ENCODE data around the gene TEX22.

TEX22 gene

DNA sequence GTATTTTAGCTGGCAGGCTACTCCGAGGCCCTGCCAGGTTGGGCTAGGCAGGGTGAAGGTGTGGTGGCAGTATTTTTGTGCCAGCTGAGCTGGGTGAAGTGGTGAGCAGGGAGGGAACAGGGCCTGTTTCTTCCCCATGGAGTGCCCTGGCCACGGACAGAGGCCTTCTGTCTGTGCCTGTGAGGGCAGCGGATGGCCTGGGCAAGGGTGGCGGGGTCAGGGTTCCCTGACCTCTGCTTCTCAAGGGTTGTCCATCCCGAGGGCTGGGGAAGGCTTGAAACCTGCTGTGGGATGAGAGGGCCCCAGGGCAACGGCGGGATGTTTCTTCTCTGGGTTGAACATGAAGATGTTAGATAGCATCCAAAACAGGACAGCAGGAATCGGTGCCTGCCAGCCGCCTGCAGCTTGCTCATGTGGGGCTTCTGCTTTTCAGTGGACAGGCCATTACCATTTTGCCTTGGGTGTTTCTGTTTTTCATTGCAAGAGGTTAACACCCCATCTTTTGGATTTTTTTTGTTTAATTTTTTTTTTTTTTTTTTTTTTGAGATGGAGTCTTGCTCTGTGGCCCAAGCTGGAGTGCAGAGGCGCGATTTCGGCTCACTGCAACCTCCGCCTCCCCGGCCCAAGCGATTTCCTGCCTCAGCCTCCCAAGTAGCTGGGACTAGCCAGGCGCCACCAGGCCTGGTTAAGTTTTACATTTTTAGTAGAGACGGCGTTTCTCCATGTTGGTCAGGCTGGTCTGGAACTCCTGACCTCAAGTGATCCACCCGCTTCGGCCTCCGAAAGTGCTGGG lies 24.6 kb downstream of the TEX22 start:
- DNase-seq = no peak

DNA sequence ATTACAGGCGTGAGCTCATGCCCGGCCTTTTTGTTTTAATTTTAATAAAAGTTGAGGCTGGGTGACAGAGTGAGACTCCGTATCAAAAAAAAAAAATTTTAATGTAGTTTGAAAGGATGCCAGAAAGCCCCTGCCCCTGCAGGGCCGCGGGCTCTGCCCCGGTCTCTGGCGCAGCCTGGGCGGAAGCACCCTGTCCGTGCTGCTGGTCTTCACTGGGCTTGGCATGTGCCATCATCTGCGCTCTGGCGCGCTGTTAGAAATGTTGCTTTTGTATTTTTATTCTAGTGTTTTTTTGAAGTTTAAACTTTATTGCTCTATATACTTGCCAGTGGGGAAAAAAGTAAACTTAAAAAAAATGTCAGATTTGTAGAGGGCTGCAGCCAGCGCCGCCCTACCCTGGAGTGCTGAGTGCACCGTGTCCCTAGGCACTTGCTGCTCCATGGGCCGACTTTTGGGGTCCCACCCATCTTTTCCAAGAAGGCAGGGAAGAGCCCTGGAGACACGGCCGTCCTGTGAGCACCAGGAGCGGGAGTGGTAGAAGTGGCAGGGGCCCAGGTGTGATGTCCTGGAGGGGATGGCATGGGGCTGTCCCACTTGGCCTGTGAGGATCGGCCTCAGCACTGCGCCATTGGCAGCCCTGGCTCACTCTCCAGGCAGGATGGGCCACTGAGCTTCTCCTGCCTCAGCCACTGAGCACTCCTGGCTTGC lies 25.3 kb downstream of the TEX22 start:
- DNase-seq = no peak

DNA sequence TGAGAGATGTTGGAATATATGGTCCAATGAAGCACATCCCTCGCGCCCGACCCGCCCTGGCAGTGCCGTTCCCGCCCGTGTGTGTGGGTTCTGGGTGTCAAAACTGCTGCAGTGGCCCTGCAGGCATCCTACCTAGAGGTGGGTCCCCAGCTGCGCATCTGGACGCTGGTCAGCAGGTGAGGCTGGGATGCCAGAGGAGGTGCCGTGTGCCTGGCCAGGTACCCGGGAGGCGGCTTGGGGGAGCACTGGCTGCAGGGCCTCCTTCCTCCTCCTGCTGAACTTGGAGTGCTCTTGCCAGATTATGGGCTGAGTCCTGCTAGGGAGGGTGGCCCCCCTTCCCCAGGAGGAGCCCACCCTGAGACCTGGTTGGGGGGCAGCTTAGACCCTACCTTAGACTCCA lies 26.5 kb downstream of the TEX22 start:
- DNase-seq = no peak

- DNase-seq = no peak
These were observed 27.5 kb downstream of the TEX22 start for GRCh38 chr14:105425823-105426247.

DNA sequence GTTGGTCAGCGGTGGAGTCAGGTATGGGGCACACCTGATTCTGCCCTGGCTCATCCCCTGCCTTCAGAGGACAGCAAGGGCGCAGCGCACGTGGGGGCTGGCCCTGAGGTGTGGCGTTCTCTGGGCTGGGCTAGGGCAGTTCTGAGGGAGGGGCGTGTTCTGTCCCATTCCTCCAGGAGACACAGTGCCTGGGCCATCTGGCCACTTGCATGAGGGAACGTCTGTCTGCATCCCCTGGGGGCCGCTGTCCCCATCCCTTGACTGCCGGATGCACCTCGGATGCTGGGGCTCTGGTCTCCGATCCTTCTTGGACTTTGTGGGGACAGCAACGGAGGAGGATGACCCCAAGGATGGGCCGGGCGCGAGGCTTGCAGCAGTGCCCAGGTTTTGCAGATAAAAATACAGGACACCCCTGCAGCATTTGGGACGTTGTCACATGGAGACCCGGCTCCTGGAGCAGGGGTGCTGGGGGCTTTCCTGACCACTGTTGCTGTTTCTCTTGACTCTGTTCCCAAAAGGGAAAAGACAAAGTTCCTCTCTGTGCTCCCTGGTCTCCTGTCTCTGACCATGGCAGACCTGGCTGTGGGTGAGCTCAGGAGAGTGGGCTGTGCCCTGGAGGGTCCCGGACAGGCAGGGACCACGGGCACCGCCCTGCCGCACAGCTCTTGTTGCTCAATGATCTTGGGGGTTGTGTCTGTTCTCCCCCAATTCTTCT lies 28.2 kb downstream of the TEX22 start:
- no peak for DNase-seq

- DNase-seq = no peak
These were observed 29.1 kb downstream of the TEX22 start for GRCh38 chr14:105427412-105427811.

GRCh38 chr14:105427936-105428485 lies 29.7 kb downstream of the TEX22 start:
- no peak for DNase-seq

DNA sequence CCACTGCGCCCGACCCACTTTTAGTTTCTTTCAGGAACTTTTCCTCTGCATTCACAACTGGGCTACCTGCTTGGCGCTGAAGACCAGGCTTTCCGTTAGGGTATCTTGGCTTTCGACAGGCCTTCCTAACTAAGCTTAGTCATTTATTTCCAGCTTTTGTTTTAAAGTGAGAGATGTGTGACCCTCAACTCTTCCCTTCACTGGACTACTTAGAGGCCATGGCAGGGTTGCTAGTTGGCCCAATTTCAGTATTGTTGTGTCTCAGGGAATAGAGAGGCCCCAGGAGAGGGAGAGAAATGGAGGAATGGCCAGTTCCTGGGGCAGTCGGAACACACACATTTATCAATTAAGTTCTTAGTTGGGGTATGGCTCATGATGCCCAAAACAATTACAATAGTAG lies 31.7 kb downstream of the TEX22 start:
- DNase-seq = no peak

DNA sequence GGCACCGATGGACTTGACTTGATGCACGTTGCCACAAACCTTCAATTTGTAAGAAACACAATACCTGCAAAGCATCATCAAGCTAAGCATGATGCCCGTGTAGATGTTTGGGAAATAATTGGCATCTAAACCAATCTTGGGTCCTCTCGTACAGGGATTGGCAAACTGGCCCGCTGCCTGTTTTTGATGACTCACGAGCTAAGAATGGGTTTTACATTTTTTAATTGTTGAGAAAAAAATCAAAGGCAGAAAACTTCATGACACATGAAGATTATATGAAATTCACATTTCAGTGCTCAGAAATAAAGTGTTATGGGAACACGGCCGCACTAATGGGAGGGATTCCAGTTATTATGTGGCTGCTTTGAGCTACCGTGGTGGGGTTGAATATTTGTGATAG lies 32.2 kb downstream of the TEX22 start:
- DNase-seq = no peak

DNA sequence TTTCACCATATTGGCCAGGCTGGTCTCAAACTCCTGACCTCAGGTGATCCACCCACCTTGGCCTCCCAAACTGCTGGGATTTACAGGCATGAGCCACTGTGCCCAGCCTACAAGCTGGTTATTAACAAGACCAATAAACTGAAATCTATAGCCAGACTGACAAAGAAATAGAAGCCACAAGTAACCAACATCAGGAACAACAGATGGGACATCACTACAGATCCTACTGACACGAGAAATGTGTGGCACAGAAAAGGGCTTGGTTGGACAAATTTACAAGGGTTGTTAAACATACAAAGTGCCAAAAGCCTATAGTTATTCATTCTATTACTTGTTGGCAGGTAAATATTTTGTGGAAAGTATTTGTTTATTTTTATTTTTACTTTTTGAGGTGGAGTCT lies 32.9 kb downstream of the TEX22 start:
- no peak for DNase-seq

GRCh38 chr14:105432657-105433056 lies 34.3 kb downstream of the TEX22 start:
- DNase-seq = no peak

DNA sequence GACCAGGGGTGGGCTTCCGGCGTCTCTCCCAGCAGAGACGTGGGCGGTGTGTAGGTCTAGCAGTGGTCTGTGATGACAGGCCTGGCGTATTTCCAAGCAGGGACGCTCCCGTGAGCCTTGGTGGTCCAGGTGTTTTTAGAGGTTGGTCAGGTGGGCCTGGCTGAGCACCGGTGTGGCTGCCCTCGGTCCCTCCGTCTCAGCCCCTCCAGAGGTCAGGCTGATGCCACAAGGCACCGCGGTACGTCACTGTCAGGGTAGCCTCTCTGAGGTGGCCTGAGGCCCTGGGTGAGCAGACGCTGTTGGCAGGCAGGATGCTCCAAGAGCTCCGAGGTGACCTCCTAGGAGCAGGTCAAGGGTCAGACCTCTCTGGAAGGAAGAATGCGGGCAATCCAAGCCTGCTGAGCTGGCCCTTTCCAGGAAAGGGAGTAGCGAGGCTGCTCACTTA lies 34.8 kb downstream of the TEX22 start:
- DNase-seq = no peak

DNA sequence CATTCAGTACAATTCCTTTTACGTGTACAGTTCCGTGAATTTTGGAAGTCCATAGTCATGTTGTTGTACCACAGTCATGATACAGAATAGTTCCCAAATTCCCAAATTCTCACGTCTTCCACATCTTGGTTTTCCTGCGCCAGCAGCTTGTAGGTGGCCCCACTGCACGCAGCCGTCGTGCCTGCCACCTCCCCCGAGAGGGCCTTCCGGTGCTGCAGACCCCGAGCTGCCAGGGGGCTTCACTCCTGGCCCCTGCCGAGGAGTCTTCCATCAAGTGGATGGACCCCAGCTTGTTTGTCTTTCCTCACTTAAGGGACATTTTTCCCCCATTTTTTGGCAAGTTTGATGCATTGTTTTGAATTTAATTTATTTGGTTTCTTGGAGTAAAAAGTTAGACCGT lies 38.1 kb downstream of the TEX22 start:
- DNase-seq = no peak

DNA sequence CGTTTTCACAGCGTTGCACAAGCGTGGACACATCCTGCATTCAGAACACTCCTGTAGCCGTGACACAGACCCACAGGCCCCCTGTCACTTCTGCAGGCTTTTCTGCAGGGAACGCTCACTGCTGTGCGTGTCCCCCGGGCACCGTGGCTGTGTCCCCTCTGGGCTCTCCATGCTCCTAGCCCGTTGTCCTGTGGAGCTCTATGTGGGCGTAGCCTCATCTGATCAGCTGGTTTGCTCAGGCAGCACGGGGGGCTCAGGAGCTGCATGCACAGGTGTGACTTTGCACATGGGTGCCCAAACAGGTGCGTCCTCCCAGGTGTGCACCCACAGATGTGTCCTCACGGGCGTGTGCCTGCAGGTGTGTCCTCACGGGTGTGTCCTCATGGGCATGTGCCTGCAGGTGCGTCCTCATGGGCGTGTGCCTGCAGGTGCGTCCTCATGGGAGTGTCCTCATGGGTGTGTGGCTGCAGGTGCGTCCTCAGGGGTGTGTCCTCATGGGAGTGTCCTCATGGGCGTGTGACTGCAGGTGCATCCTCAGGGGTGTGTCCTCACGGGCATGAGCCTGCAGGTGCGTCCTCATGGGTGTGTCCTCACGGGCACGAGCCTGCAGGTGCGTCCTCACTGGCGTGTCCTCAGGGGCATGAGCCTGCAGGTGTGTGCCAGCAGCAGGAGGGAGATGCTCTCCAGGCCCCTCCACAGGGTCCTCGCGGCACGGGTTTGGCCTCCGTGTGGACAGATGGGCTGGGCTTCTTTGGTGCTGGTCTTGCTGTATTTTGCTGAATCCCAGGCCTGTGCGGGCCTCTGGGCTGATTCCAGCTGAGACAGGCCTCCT lies 38.8 kb downstream of the TEX22 start:
- peak; percentile 74 for DNase-seq

DNA sequence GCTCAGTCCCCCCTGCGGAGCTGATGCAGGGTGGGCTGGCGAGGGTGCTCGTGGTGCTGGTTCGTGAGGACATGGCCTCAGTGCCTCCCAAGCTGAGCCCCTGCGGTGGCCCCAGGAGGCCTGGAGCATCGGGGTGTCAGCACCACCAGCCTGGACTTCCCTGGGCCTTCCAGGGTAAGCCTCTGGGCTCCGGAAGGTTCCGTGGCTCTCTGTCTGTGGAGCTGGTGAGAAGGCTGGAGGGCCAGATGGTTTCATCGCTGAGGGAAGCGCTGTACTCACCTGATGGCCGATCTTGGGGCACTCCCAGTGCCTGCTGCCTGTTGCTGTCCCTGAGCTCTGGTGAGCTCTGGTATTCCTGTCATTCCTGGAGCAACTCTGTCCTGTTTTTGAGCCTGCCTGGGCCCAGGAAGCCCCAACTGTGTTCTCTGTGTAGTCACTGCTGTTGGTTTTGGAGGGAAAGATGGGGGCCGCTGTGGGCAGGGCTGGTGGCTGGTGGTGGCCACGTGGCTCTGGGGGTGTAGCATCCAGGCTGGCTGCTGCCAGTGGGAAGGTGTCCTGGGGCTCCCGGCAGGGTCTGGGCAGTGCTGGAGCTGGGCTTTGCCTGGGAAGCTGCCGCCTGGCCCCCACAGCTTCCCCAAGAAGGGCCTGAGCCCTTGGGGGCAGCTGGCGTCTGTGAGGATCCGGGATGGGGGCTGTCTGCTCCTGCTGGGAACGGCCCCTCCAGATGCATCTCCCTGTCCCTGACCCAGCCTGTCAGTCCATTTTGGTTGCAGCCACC lies 39.6 kb downstream of the TEX22 start:
- no peak for DNase-seq

DNA sequence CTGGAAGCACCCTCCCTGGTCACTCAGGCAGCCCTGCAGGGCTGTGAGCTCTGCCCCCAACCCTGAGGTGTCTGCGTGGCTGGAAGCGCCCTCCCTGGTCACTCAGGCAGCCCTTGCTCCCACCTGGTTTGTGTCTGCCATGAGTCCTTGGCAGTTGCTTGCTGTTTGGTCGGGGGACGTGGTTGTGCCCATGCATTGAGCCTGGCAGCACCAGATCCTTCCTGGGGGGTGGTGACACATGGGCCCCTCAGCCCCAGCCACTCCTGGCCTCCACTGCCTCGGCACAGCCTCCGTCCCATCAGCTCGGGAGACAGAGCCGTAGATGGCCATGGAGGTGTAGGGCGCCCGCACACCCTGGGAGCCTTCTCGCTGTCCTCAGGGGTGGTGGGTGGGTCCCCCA lies 40.8 kb downstream of the TEX22 start:
- no peak for DNase-seq

DNA sequence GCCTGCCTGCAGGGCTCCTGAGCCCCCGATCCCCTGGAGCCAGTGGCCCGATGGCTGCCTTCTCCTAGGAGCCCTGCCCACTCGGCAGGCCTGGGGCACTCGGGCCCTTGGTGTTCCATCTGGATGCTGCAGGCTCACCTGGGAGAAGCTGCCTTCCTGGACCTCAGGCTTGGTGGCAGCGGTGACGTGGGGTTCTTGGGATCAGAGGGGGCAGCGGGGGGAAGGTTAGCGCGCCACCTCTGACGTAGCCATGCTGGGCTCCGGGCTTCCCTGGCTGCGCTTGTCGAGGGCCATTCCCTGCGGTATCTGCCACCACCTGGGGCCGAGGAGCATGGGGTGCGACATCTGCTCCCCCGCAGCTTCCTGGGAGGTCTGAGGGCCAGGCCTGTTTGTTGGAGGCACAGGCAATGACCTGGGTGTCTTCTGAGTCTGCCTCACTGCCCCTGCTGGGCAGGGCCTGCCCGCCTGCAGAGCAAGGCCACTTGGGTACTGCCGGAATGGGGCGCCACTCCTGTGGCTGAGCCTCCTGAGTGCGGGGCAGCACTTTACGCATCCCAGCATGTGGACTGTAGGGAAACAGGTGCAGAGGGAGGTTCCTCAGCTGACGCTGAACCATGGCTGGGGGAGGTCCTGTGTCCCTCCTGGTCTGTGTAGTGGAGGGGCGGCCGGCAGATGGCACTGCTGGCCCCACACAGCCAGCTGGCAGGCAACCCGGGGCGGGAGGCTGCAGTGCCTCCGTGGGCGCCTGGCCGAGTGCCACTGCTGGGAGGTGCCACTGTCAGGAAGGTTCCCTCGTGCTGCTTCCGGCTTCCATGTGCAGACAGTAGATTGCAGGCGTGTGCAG lies 41.6 kb downstream of the TEX22 start:
- DNase-seq = no peak

DNA sequence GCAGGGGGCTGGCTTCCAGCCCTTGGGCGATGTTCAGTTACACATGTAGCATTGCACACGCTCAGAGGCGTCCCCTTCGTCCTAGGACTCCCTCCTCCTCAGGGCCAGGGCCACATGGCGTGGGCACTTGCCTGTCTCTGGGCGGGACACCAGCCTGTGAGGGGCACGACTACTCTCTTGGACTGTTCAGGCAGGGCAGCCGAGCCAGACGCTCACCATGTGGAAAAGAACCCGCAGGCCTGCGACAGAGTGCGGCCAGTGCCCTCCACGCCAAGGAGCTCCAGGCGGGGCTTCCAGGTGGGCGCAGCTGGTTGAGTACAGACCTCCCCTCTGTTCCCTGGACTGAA lies 42.2 kb downstream of the TEX22 start:
- DNase-seq = no peak

DNA sequence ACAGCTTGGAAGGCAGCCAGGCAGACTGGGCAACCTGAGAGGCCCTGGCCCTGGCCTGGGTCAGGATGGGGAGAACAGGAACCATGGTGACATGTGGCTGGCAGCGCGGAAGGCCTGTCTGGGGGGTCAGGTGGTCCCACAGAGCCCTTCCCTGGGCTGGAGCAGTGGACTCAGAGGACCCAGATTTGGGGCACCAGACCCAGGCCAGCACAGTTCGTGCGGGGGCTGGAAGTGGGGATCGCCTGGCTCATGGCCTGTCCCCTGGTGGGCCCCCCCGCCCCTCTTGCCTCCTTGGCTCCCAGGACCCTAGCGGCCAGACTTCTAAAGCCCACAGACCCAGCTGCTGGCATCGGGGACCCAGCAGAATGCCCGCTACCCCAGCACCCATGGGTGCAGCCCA lies 42.7 kb downstream of the TEX22 start:
- no peak for DNase-seq

DNA sequence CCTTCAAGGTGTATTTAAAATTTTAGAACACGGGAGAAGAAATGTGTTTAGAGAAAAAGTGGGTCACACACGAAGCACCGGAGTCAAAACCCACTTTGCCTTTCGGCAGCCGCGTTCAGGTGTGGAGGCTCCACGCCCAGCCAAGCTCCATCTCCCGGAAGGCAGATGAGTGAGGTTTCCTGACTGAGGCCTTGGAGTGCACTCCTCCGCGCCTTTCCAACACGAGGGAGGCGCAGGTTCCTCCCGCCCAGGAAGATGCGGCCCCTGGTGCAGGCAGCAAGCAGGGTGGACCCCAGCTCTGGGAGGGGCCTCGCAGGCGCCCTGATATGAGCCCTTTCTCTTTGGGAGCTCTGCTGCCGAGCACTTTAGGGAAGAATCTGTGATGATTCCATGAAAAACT lies 43.8 kb downstream of the TEX22 start:
- DNase-seq = no peak

DNA sequence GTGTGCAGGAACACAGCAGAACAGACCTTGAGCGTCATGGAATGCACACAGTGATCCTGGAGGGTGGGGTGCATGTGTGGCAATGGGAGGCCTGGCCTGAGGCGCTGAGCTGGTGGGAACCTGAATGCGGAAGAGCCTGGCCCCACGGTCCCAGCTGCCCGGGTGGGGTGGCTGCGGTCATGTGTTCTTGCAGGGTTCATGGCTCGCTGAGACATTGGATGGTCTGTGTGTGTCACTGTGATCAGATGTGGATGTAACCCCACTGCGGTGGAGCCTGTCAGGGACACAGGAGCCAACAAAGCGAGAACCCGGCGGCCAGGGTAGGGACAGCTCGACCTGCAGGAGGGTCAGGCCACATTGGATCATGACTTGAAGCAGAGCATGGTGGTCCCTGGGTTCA lies 44.5 kb downstream of the TEX22 start:
- DNase-seq = no peak

All from NCI-H510A treated with DMSO at 0.1 percent for 48 hours (cell line).